HL-60 (cell line): ENCODE results near the gene ZFP3.

Experiments used
- CTCF ChIP-seq: IDR thresholded peaks from one replicate; pipeline ENCODE4 v1.5.1; 2011; ENCODE audit warnings: low read length, control low read depth, inconsistent platforms; ENCODE audit not compliant: insufficient read depth
- GABPA ChIP-seq: IDR thresholded peaks from 2 replicates; pipeline ENCODE4 v1.6.1; 2012; ENCODE audit warnings: low read depth
- POLR2AphosphoS5 ChIP-seq: IDR thresholded peaks from 2 replicates; pipeline ENCODE4 v1.6.1; 2012; ENCODE audit warnings: low read depth
- TF ChIP-seq, protein P1 (sequence below): IDR thresholded peaks from 2 replicates; pipeline ENCODE4 v1.6.1; 2012; ENCODE audit warnings: low read depth; ENCODE audit not compliant: insufficient replicate concordance

GRCh38 chr17:5034063-5034462 lies 44.2 kb upstream of the ZFP3 start:
- no peak for TF ChIP-seq CTCF
- TF ChIP-seq, protein P1, sequence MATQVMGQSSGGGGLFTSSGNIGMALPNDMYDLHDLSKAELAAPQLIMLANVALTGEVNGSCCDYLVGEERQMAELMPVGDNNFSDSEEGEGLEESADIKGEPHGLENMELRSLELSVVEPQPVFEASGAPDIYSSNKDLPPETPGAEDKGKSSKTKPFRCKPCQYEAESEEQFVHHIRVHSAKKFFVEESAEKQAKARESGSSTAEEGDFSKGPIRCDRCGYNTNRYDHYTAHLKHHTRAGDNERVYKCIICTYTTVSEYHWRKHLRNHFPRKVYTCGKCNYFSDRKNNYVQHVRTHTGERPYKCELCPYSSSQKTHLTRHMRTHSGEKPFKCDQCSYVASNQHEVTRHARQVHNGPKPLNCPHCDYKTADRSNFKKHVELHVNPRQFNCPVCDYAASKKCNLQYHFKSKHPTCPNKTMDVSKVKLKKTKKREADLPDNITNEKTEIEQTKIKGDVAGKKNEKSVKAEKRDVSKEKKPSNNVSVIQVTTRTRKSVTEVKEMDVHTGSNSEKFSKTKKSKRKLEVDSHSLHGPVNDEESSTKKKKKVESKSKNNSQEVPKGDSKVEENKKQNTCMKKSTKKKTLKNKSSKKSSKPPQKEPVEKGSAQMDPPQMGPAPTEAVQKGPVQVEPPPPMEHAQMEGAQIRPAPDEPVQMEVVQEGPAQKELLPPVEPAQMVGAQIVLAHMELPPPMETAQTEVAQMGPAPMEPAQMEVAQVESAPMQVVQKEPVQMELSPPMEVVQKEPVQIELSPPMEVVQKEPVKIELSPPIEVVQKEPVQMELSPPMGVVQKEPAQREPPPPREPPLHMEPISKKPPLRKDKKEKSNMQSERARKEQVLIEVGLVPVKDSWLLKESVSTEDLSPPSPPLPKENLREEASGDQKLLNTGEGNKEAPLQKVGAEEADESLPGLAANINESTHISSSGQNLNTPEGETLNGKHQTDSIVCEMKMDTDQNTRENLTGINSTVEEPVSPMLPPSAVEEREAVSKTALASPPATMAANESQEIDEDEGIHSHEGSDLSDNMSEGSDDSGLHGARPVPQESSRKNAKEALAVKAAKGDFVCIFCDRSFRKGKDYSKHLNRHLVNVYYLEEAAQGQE, result no peak
- TF ChIP-seq POLR2AphosphoS5, result no peak
- TF ChIP-seq GABPA, result no peak
